Activated CD4-positive, alpha-beta T cell treated with anti-CD3 and anti-CD28 coated beads, Interleukin-2, amount 50 U/mL, for 24 hours (primary cell): ENCODE data around the gene HEPH.
"Not testable (repeated sequence)": the region's sequence is repeated elsewhere in the genome, so short reads cannot be mapped to it uniquely, and the experiment has no call there.

Experiments
- DNase-seq, 2 donors: peaks; one replicate each; pipeline ENCODE4 v3.0.0-alpha.2; 2020; ENCODE audit warnings: low read depth in 1 of 2, low spot score in 1 of 2

Gene HEPH

GRCh38 chrX:66200855-66201795, 37.1 kb downstream of the HEPH start:
- DNase-seq = no peak

- DNase-seq = no peak
Observed at GRCh38 chrX:66203114-66203513, 39.1 kb downstream of the HEPH start.

- no peak for DNase-seq
Observed at GRCh38 chrX:66221856-66222255, 57.8 kb downstream of the HEPH start.

- no peak for DNase-seq
Observed at GRCh38 chrX:66232296-66232695, 68.2 kb downstream of the HEPH start.

GRCh38 chrX:66233209-66233608, 69.2 kb downstream of the HEPH start:
- DNase-seq = no peak

GRCh38 chrX:66233904-66234303, 69.9 kb downstream of the HEPH start:
- not testable (repeated sequence) for DNase-seq

- no peak for DNase-seq
Observed at GRCh38 chrX:66255359-66255967, 91.4 kb downstream of the HEPH start.

- no peak for DNase-seq
Observed at GRCh38 chrX:66262807-66263206, 98.8 kb downstream of the HEPH start.
